ENCODE data around the gene NAGPA. TPM values are rescaled to one million over a fixed set of nuclear protein-coding genes. Genes with fewer than 3 reads are reported as not detected.

The NAGPA gene
- total RNA-seq, 1 experiment from 2014 or later, result 12.6 TPM

DNA sequence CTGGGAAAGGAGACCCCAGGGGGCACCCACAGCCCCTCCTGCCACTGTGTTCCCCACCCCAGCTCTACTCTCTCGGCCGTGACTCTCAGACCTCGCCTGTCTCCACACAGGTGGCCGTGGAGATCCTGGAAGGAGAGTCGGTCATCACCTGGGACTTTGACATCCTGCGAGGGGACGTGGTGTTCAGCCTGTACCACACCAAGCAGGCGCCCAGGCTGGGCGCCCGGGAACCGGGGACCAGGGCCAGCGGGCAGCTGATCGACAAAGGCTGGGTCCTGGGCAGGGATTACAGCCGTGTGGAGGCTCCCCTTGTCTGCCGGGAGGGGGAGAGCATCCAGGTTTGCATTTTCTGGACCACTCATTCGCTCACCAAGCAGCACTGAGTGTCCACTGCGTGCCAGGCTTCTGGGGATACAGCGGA is 25.4 kb downstream of the NAGPA start:
- H3K4me3 ChIP-seq (ENCODE audit: low read length), result no peak overlapping the region
- no peak overlapping the region for H3K9ac ChIP-seq (ENCODE audit: low read length)
- H3K36me3 ChIP-seq (ENCODE audit: insufficient read depth, low read length), result no peaks in the 10 kb centered on the region
- H4K20me1 ChIP-seq (ENCODE audit: insufficient read depth, low read depth, low read length), result no peaks in the 10 kb centered on the region
- no peak overlapping the region for H3K4me2 ChIP-seq (ENCODE audit: low read depth, low read length, poor library complexity, severe bottlenecking)
- H3K79me2 ChIP-seq (ENCODE audit: low read length), result no peaks in the 10 kb centered on the region
- H3K27me3 ChIP-seq (ENCODE audit: low read length), result no peaks in the 10 kb centered on the region
- H3K27ac ChIP-seq (ENCODE audit: low read length), result no peak overlapping the region
- DNase-seq, result no peak
- no peak overlapping the region for H2AFZ ChIP-seq (ENCODE audit: low read length)
- no peaks in the 10 kb centered on the region for H3K9me3 ChIP-seq (ENCODE audit: low read length)
- H3K9me2 ChIP-seq (replicated peaks; ENCODE audit: insufficient read depth, low read length), result no peaks in the 10 kb centered on the region
- H3K4me1 ChIP-seq (ENCODE audit: low read length), result no peaks in the 10 kb centered on the region

DNA sequence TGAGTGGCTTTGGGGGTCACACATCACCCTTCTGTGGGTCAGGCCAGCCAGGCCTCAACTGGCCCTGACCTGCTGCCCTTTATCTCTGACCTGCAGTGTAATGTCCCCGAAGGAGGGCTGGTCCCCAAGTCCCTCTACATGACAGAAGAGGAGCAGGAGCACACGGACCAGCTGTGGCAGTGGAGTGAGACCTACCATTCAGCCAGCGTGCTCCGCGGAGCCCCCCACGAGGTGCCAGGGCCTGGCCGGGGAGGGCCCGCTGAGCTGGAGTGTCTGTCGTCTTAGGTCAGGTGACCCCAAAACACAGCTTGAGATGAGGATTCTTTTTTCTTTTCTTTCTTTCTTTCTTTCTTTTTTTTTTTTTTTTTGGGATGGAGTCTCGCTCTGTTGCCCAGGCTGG is 26.5 kb downstream of the NAGPA start:
- no peak overlapping the region for H2AFZ ChIP-seq (ENCODE audit: low read length)
- H3K9me2 ChIP-seq (replicated peaks; ENCODE audit: insufficient read depth, low read length), result no peaks in the 10 kb centered on the region
- no peaks in the 10 kb centered on the region for H3K27me3 ChIP-seq (ENCODE audit: low read length)
- H3K27ac ChIP-seq (ENCODE audit: low read length), result no peak overlapping the region
- H3K4me1 ChIP-seq (ENCODE audit: low read length), result no peaks in the 10 kb centered on the region
- H3K9me3 ChIP-seq (ENCODE audit: low read length), result no peaks in the 10 kb centered on the region
- H3K79me2 ChIP-seq (ENCODE audit: low read length), result no peaks in the 10 kb centered on the region
- DNase-seq, result no peak
- H4K20me1 ChIP-seq (ENCODE audit: insufficient read depth, low read depth, low read length), result no peaks in the 10 kb centered on the region
- H3K36me3 ChIP-seq (ENCODE audit: insufficient read depth, low read length), result no peaks in the 10 kb centered on the region
- no peak overlapping the region for H3K4me3 ChIP-seq (ENCODE audit: low read length)
- no peak overlapping the region for H3K9ac ChIP-seq (ENCODE audit: low read length)
- no peak overlapping the region for H3K4me2 ChIP-seq (ENCODE audit: low read depth, low read length, poor library complexity, severe bottlenecking)

DNA sequence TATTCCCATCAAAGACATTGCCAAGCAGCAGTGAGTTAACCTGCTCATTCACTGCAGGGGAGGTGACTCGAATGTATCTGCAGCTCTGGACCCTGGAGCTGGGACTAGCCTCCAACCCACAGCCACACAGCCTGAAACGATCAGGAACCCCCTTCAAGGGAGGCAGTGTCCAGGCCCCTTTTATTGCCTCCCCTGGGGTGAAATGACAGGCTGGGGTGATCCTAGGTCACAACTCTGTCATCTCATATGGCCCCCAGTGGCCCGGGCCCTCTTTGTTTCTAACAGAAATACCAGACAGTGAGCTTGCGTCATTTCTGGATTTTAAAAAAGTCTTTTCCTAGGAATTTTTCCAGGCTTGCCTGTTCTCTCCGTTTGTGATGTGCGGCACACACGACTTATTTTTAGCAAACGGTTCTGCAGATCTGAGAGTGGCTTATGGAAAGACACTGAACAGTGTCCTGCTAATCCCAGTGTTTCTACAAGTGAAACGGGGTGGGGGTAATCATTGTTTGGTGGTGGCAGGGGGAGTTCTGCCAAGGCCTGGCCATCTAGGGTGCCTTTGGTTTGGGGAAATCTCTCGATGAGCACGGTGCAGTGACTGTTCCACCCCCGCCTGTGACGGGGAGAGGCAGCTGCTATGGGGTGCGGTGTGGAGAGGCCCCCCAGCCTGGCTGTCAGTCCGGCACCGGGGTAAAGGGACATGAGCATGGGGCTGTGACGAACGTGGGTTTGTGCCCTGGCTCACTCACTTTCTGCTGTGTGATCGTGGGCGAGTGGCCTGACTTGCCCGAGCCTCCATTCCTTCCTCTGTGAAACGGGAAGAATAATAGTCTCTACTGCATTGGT is 27.2 kb downstream of the NAGPA start:
- no peaks in the 10 kb centered on the region for H3K27me3 ChIP-seq (ENCODE audit: low read length)
- DNase-seq, result no peak
- no peak overlapping the region for H3K4me2 ChIP-seq (ENCODE audit: low read depth, low read length, poor library complexity, severe bottlenecking)
- no peaks in the 10 kb centered on the region for H3K4me1 ChIP-seq (ENCODE audit: low read length)
- H3K9me3 ChIP-seq (ENCODE audit: low read length), result no peaks in the 10 kb centered on the region
- H3K4me3 ChIP-seq (ENCODE audit: low read length), result no peak overlapping the region
- H2AFZ ChIP-seq (ENCODE audit: low read length), result no peak overlapping the region
- H3K9me2 ChIP-seq (replicated peaks; ENCODE audit: insufficient read depth, low read length), result no peaks in the 10 kb centered on the region
- no peak overlapping the region for H3K27ac ChIP-seq (ENCODE audit: low read length)
- H4K20me1 ChIP-seq (ENCODE audit: insufficient read depth, low read depth, low read length), result no peaks in the 10 kb centered on the region
- H3K79me2 ChIP-seq (ENCODE audit: low read length), result no peaks in the 10 kb centered on the region
- no peak overlapping the region for H3K9ac ChIP-seq (ENCODE audit: low read length)
- H3K36me3 ChIP-seq (ENCODE audit: insufficient read depth, low read length), result no peaks in the 10 kb centered on the region

DNA sequence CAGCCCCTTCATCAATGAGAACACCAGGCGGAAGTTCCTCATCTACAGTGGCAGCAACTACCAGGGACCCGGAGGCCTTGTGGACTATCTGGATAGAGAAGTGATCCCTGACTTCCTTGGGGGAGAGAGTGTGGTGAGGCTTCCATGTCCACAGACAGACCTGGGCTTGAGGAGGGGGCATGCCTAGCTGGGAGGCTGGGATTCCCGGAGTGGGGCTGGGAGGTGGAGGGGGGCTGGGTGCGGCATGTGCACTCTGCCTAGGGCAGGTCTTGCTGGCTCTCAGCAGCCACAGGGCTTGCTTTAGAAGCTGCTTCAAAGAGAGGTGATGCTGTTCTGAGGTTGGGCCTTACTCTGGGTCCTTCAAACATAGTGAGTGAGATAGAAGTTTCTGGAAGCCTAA is 27.8 kb downstream of the NAGPA start:
- Histone ChIP-seq H2AFZ (ENCODE audit: low read length) (no peak overlapping the region), H3K36me3 (ENCODE audit: insufficient read depth, low read length) (no peaks in the 10 kb centered on the region), H3K4me1 (ENCODE audit: low read length) (no peaks in the 10 kb centered on the region), H4K20me1 (ENCODE audit: insufficient read depth, low read depth, low read length) (no peaks in the 10 kb centered on the region), H3K4me3 (ENCODE audit: low read length) (no peak overlapping the region), H3K9me2 (replicated peaks; ENCODE audit: insufficient read depth, low read length) (no peaks in the 10 kb centered on the region), H3K79me2 (ENCODE audit: low read length) (no peaks in the 10 kb centered on the region), H3K4me2 (ENCODE audit: low read depth, low read length, poor library complexity, severe bottlenecking) (no peak overlapping the region), H3K9me3 (ENCODE audit: low read length) (no peaks in the 10 kb centered on the region), H3K9ac (ENCODE audit: low read length) (no peak overlapping the region), H3K27ac (ENCODE audit: low read length) (no peak overlapping the region), H3K27me3 (ENCODE audit: low read length) (no peaks in the 10 kb centered on the region)
- DNase-seq, result no peak

DNA sequence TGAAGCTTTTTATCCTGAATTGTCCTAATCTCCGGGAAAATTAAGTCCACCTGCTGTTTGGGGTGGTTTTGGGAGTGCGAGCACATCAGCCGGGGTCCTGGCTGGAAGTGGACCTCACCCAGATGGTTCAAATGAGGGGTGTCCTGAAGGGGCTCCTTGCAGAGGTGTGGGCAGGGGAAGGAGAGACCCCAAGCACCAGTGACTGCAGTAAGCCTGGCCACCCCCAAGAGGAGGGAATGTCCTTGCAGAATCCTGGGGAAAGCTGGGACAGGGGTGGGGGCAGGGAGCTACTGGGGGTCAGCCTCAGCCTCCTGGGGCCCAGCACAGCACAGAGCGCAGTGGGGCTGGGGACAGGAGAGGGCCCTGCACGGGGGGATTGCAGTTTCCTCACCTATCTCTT is 29.4 kb downstream of the NAGPA start:
- no peaks in the 10 kb centered on the region for H3K9me3 ChIP-seq (ENCODE audit: low read length)
- no peaks in the 10 kb centered on the region for H3K27me3 ChIP-seq (ENCODE audit: low read length)
- H3K9me2 ChIP-seq (replicated peaks; ENCODE audit: insufficient read depth, low read length), result no peaks in the 10 kb centered on the region
- no peak overlapping the region for H3K27ac ChIP-seq (ENCODE audit: low read length)
- no peak overlapping the region for H3K9ac ChIP-seq (ENCODE audit: low read length)
- H3K4me2 ChIP-seq (ENCODE audit: low read depth, low read length, poor library complexity, severe bottlenecking), result no peak overlapping the region
- H3K79me2 ChIP-seq (ENCODE audit: low read length), result no peaks in the 10 kb centered on the region
- no peak overlapping the region for H2AFZ ChIP-seq (ENCODE audit: low read length)
- no peaks in the 10 kb centered on the region for H4K20me1 ChIP-seq (ENCODE audit: insufficient read depth, low read depth, low read length)
- H3K4me1 ChIP-seq (ENCODE audit: low read length), result no peaks in the 10 kb centered on the region
- no peak for DNase-seq
- H3K36me3 ChIP-seq (ENCODE audit: insufficient read depth, low read length), result no peaks in the 10 kb centered on the region
- no peak overlapping the region for H3K4me3 ChIP-seq (ENCODE audit: low read length)

DNA sequence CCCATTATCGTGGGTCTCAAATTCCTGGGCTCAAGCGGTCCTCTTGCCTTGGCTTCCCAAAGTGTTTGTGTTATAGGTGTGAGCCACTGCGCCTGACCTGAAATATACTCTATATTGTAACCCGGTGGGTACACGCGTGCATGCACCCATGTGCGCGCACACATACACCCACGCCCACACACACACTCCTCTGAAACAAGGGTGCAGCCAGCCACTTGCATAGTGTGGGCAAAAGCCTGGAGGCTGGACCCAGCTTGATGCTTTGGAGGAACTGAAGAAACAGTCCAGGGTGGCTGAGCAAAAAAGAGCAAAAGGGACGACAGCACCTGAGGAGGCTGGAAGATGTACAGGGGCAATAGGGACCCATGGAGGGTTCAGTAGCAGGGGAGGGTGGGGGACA is 29.9 kb downstream of the NAGPA start:
- H3K4me2 ChIP-seq (ENCODE audit: low read depth, low read length, poor library complexity, severe bottlenecking), result no peak overlapping the region
- no peak overlapping the region for H3K4me3 ChIP-seq (ENCODE audit: low read length)
- H3K79me2 ChIP-seq (ENCODE audit: low read length), result no peaks in the 10 kb centered on the region
- H3K27ac ChIP-seq (ENCODE audit: low read length), result no peak overlapping the region
- no peaks in the 10 kb centered on the region for H3K27me3 ChIP-seq (ENCODE audit: low read length)
- H3K9me2 ChIP-seq (replicated peaks; ENCODE audit: insufficient read depth, low read length), result no peaks in the 10 kb centered on the region
- no peak overlapping the region for H2AFZ ChIP-seq (ENCODE audit: low read length)
- H4K20me1 ChIP-seq (ENCODE audit: insufficient read depth, low read depth, low read length), result no peaks in the 10 kb centered on the region
- no peak for DNase-seq
- no peaks in the 10 kb centered on the region for H3K36me3 ChIP-seq (ENCODE audit: insufficient read depth, low read length)
- H3K4me1 ChIP-seq (ENCODE audit: low read length), result no peaks in the 10 kb centered on the region
- H3K9ac ChIP-seq (ENCODE audit: low read length), result no peak overlapping the region
- no peaks in the 10 kb centered on the region for H3K9me3 ChIP-seq (ENCODE audit: low read length)

DNA sequence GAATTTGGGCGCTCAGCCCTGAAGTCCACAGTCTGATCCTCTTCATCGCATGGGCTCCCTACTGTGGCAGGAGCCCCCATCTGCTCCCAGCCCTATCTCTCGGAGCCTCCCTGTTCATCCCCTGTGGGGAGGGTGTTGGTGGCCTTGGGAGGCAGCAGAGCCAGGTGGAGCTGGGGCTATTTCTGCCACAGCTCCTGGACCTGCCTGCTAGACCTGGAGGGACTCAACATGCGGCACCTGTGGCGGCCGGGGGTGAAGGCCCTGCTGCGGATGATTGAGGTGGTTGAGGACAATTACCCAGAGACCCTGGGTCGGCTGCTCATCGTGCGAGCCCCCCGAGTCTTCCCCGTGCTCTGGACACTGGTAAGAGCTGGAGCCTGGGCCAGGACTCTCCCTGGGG is 30.5 kb downstream of the NAGPA start:
- no peaks in the 10 kb centered on the region for H4K20me1 ChIP-seq (ENCODE audit: insufficient read depth, low read depth, low read length)
- no peaks in the 10 kb centered on the region for H3K27me3 ChIP-seq (ENCODE audit: low read length)
- H3K4me1 ChIP-seq (ENCODE audit: low read length), result no peaks in the 10 kb centered on the region
- H3K36me3 ChIP-seq (ENCODE audit: insufficient read depth, low read length), result no peaks in the 10 kb centered on the region
- no peak overlapping the region for H3K4me2 ChIP-seq (ENCODE audit: low read depth, low read length, poor library complexity, severe bottlenecking)
- no peak for DNase-seq
- H3K9me2 ChIP-seq (replicated peaks; ENCODE audit: insufficient read depth, low read length), result no peaks in the 10 kb centered on the region
- no peak overlapping the region for H2AFZ ChIP-seq (ENCODE audit: low read length)
- H3K4me3 ChIP-seq (ENCODE audit: low read length), result no peak overlapping the region
- H3K9ac ChIP-seq (ENCODE audit: low read length), result no peak overlapping the region
- H3K27ac ChIP-seq (ENCODE audit: low read length), result no peak overlapping the region
- no peaks in the 10 kb centered on the region for H3K79me2 ChIP-seq (ENCODE audit: low read length)
- no peaks in the 10 kb centered on the region for H3K9me3 ChIP-seq (ENCODE audit: low read length)

DNA sequence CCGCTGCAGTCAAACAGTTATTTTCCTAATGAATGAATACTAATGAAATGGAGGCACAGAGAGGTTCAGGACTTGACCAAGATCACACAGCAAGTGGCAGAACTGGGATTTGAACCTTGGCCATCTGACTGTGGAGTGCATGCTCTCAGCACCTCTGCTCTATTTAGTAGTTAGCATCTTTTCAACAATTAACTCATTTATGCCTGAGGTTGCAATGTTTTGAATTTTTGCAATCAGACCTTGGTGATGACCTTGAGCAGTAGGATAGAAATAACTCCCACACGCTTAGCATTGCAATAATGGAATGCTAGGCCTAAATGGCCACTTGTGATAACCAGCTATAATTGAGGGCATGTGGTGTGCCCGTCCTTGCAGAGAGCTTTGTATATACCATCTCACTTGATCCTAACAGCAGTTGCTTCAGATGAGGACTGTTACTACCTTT is 31.0 kb downstream of the NAGPA start:
- no peak overlapping the region for H3K4me3 ChIP-seq (ENCODE audit: low read length)
- H4K20me1 ChIP-seq (ENCODE audit: insufficient read depth, low read depth, low read length), result no peaks in the 10 kb centered on the region

More for the DNA sequence above, 31.0 kb downstream of the NAGPA start:
- no peak overlapping the region for H3K27ac ChIP-seq (ENCODE audit: low read length)
- no peak overlapping the region for H2AFZ ChIP-seq (ENCODE audit: low read length)
- no peaks in the 10 kb centered on the region for H3K9me2 ChIP-seq (replicated peaks; ENCODE audit: insufficient read depth, low read length)
- no peaks in the 10 kb centered on the region for H3K4me1 ChIP-seq (ENCODE audit: low read length)
- no peaks in the 10 kb centered on the region for H3K27me3 ChIP-seq (ENCODE audit: low read length)
- H3K9ac ChIP-seq (ENCODE audit: low read length), result no peak overlapping the region
- no peak for DNase-seq
- H3K4me2 ChIP-seq (ENCODE audit: low read depth, low read length, poor library complexity, severe bottlenecking), result no peak overlapping the region
- H3K36me3 ChIP-seq (ENCODE audit: insufficient read depth, low read length), result no peaks in the 10 kb centered on the region
- H3K79me2 ChIP-seq (ENCODE audit: low read length), result no peaks in the 10 kb centered on the region
- no peaks in the 10 kb centered on the region for H3K9me3 ChIP-seq (ENCODE audit: low read length)
